ENCODE results near the gene DMAC2.
A peak's percentile ranks its signal among the peaks of the same experiment; 100 is the strongest.
"Not testable (repeated sequence)": the region's sequence is repeated elsewhere in the genome, so short reads cannot be mapped to it uniquely, and the experiment has no call there.

DMAC2 gene

GRCh38 chr19:41424335-41425173, 15.2 kb downstream of the DMAC2 start:
- DNase-seq, result no peak

GRCh38 chr19:41422955-41423354, 16.8 kb downstream of the DMAC2 start:
- no peak for DNase-seq

- no peak for DNase-seq
Measured at GRCh38 chr19:41422456-41422855, 17.3 kb downstream of the DMAC2 start.

GRCh38 chr19:41421973-41422372, 17.7 kb downstream of the DMAC2 start:
- no peak for DNase-seq

- no peak for DNase-seq
Measured at GRCh38 chr19:41421314-41421713, 18.4 kb downstream of the DMAC2 start.

- peak in 2 of 58 donors; percentile 5 to 20 for DNase-seq
Measured at GRCh38 chr19:41420101-41420880, 19.4 kb downstream of the DMAC2 start.

- no peak for DNase-seq
Measured at GRCh38 chr19:41416194-41416674, 23.5 kb downstream of the DMAC2 start.

GRCh38 chr19:41415154-41415571, 24.5 kb downstream of the DMAC2 start:
- no peak for DNase-seq

GRCh38 chr19:41414461-41414860, 25.3 kb downstream of the DMAC2 start:
- DNase-seq, result no peak

- no peak for DNase-seq
Measured at GRCh38 chr19:41413947-41414346, 25.8 kb downstream of the DMAC2 start.

GRCh38 chr19:41412953-41413352, 26.8 kb downstream of the DMAC2 start:
- no peak for DNase-seq

- DNase-seq, result peak in 38 of 58 donors; percentile 13 to 78 (median 47)
Measured at GRCh38 chr19:41411968-41412265, 27.8 kb downstream of the DMAC2 start.

- no peak for DNase-seq
Measured at GRCh38 chr19:41411100-41411967, 28.4 kb downstream of the DMAC2 start.

GRCh38 chr19:41410336-41411054, 29.2 kb downstream of the DMAC2 start:
- no peak for DNase-seq

- DNase-seq, result no peak
Measured at GRCh38 chr19:41409288-41409687, 30.4 kb downstream of the DMAC2 start.

- not testable (repeated sequence) for DNase-seq
Measured at GRCh38 chr19:41408846-41409245, 30.9 kb downstream of the DMAC2 start.

- DNase-seq, result no peak
Measured at GRCh38 chr19:41408256-41408655, 31.5 kb downstream of the DMAC2 start.

GRCh38 chr19:41407271-41407670, 32.4 kb downstream of the DMAC2 start:
- DNase-seq, result peak in 1 of 58 donors; percentile 3

- DNase-seq, result no peak
Measured at GRCh38 chr19:41405776-41406175, 33.9 kb downstream of the DMAC2 start.

- no peak for DNase-seq
Measured at GRCh38 chr19:41403181-41403970, 36.3 kb downstream of the DMAC2 start.

Data from anterior cingulate cortex (tissue), 58 donors.